ENCODE results near the gene SKI.

DNA sequence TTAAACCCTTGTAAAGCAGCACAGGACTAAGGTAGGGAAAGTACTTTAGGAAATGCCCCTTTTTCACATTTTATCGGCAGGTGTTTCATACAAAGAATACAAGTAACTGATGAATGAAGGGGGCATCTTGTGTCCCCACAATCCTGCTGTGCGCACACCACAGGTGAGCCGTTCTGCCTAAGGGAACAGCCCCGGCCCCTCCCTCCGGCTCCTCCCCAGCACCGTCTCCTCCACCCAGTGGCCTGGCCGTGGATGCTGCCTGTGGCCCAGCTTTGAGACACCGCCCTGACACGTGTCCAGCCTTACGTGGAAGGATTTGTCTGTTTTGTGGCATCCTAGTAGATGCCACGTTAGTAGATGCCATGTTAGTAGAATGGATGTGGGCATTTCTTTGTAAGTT lies 46.4 kb upstream of the SKI start:
- TF ChIP-seq EGR1 (IDR thresholded peaks at IDR 0.05; ENCODE audit: borderline replicate concordance in 1 of 2, low read depth in 2 of 2, low read length in 2 of 2) (no peak), SMARCA5 (IDR thresholded peaks at IDR 0.05) (no peak), STAT3 (IDR thresholded peaks at IDR 0.05; ENCODE audit: low read depth, low read length) (no peak)
- TF ChIP-seq, protein P1, sequence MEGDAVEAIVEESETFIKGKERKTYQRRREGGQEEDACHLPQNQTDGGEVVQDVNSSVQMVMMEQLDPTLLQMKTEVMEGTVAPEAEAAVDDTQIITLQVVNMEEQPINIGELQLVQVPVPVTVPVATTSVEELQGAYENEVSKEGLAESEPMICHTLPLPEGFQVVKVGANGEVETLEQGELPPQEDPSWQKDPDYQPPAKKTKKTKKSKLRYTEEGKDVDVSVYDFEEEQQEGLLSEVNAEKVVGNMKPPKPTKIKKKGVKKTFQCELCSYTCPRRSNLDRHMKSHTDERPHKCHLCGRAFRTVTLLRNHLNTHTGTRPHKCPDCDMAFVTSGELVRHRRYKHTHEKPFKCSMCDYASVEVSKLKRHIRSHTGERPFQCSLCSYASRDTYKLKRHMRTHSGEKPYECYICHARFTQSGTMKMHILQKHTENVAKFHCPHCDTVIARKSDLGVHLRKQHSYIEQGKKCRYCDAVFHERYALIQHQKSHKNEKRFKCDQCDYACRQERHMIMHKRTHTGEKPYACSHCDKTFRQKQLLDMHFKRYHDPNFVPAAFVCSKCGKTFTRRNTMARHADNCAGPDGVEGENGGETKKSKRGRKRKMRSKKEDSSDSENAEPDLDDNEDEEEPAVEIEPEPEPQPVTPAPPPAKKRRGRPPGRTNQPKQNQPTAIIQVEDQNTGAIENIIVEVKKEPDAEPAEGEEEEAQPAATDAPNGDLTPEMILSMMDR (IDR thresholded peaks at IDR 0.05 in 2 of 3, conservative IDR thresholded peaks at IDR 0.05 in 1 of 3; ENCODE audit: control insufficient read depth in 2 of 3, extremely low read depth in 1 of 3, insufficient read depth in 1 of 3, low read depth in 3 of 3, low read length in 3 of 3): no peak
